GM18502 (cell line): ENCODE results near the gene ARFIP1.
"Not testable (repeated sequence)": the region's sequence is repeated elsewhere in the genome, so short reads cannot be mapped to it uniquely, and the experiment has no call there.

Source experiments
- ATAC-seq: cut with Tn5 transposase; IDR thresholded peaks from one replicate; pipeline ENCODE4 v1.9.1; 2021; ENCODE audit warnings: mild to moderate bottlenecking; ENCODE audit not compliant: unreplicated experiment, poor library complexity

ARFIP1 gene

GRCh38 chr4:152887981-152888380, 108.2 kb downstream of the ARFIP1 start:
- ATAC-seq, result no peak

GRCh38 chr4:152892974-152893373, 113.2 kb downstream of the ARFIP1 start:
- no peak for ATAC-seq

- no peak for ATAC-seq
Measured at GRCh38 chr4:152894673-152895072, 114.9 kb downstream of the ARFIP1 start.

GRCh38 chr4:152896811-152897210, 117.1 kb downstream of the ARFIP1 start:
- ATAC-seq, result no peak

- ATAC-seq, result not testable (repeated sequence)
Measured at GRCh38 chr4:152898133-152898532, 118.4 kb downstream of the ARFIP1 start.

- no peak for ATAC-seq
Measured at GRCh38 chr4:152898606-152899005, 118.9 kb downstream of the ARFIP1 start.

GRCh38 chr4:152900395-152900794, 120.6 kb downstream of the ARFIP1 start:
- ATAC-seq, result no peak

GRCh38 chr4:152901205-152901604, 121.5 kb downstream of the ARFIP1 start:
- no peak for ATAC-seq

GRCh38 chr4:152903658-152904057, 123.9 kb downstream of the ARFIP1 start:
- no peak for ATAC-seq

- ATAC-seq, result no peak
Measured at GRCh38 chr4:152909901-152910300, 130.1 kb downstream of the ARFIP1 start.

- no peak for ATAC-seq
Measured at GRCh38 chr4:152910521-152910920, 130.8 kb downstream of the ARFIP1 start.

GRCh38 chr4:152917543-152918395, 138.0 kb downstream of the ARFIP1 start:
- no peak for ATAC-seq

- no peak for ATAC-seq
Measured at GRCh38 chr4:152919826-152920225, 140.1 kb downstream of the ARFIP1 start.

GRCh38 chr4:152920768-152921167, 141.0 kb downstream of the ARFIP1 start:
- no peak for ATAC-seq

- ATAC-seq, result no peak
Measured at GRCh38 chr4:152921284-152921683, 141.5 kb downstream of the ARFIP1 start.

- no peak for ATAC-seq
Measured at GRCh38 chr4:152925851-152926250, 146.1 kb downstream of the ARFIP1 start.

GRCh38 chr4:152926959-152927358, 147.2 kb downstream of the ARFIP1 start:
- no peak for ATAC-seq

- peak; percentile 53 for ATAC-seq
Measured at GRCh38 chr4:152927737-152928136, 148.0 kb downstream of the ARFIP1 start.

- no peak for ATAC-seq
Measured at GRCh38 chr4:152928286-152928685, 148.5 kb downstream of the ARFIP1 start.

- ATAC-seq, result no peak
Measured at GRCh38 chr4:152929888-152930287, 150.1 kb downstream of the ARFIP1 start.

GRCh38 chr4:152935143-152935542, 155.4 kb downstream of the ARFIP1 start:
- no peak for ATAC-seq
